Vagina (tissue), 2 donors: Measurements from ENCODE around the gene KIF1A. TPM values are rescaled to one million over a fixed set of nuclear protein-coding genes. Genes with fewer than 3 reads are reported as not detected.

ENCODE experiments used
- DNase-seq, 2 donors: peaks; one replicate each; pipeline ENCODE4 v3.0.0-alpha.2; 2017; ENCODE audit errors: extremely low spot score in 2 of 2
- H3K27ac ChIP-seq: fragments of 200-600 bp; sonication (generic); one replicate; pipeline ENCODE4 v1.5.1; 2019
- H3K27me3 ChIP-seq: fragments of 200-600 bp; sonication (generic); one replicate; pipeline ENCODE4 v1.5.1; 2019
- H3K36me3 ChIP-seq, 2 donors: fragments of 200-600 bp; sonication (generic); one replicate each; pipeline ENCODE4 v1.5.1; 2017 to 2019
- H3K4me1 ChIP-seq: fragments of 200-600 bp; sonication (generic); one replicate; pipeline ENCODE4 v1.5.1; 2019
- H3K4me3 ChIP-seq, 2 donors: fragments of 200-600 bp; sonication (generic); 1 replicate in 1 of 2; 2 replicates in 1 of 2; pipeline ENCODE4 v1.5.1; 2016 to 2019
- H3K9me3 ChIP-seq: fragments of 200-600 bp; sonication (generic); one replicate; pipeline ENCODE4 v1.5.1; 2019
- CTCF ChIP-seq, 3 experiments: fragments of 450-650 bp in 2 of 3; fragments of 200-600 bp in 1 of 3; sonication (generic) in 1 of 3; IDR thresholded peaks; one replicate each; pipeline ENCODE4 v1.5.1; 2017 to 2019; ENCODE audit warnings: antibody characterized with exemption in 3 of 3, mild to moderate bottlenecking in 2 of 3, moderate library complexity in 2 of 3
- POLR2A ChIP-seq, 2 donors: fragments of 450-650 bp; IDR thresholded peaks; one replicate each; pipeline ENCODE4 v1.6.1; 2017; ENCODE audit warnings: antibody characterized with exemption in 2 of 2, mild to moderate bottlenecking in 2 of 2, moderate library complexity in 2 of 2
- POLR2AphosphoS5 ChIP-seq, 2 donors: sonication (generic); formaldehyde crosslinking; IDR thresholded peaks; one replicate each; pipeline ENCODE4 v1.9.0; 2017; ENCODE audit warnings: antibody characterized with exemption in 2 of 2, mild to moderate bottlenecking in 2 of 2, low read depth in 1 of 2; ENCODE audit not compliant: insufficient read depth in 1 of 2
- intact Hi-C: fragments of 100-400 bp; cut with DNase I; formaldehyde crosslinking; loops from one replicate; pipeline ENCODE4 v1.15.1; 2023
- total RNA-seq: library from RNA; depleted of rRNA; stranded (reverse); fragments of >200 nt; gene quantifications from one replicate; pipeline ENCODE4 v1.2.3, GENCODE V29; 2016

Gene KIF1A
- total RNA-seq, 1 donor from 2014 or later = 6.1 TPM

GRCh38 chr2:240731178-240731545, 88.9 kb downstream of the KIF1A start:
- H3K4me3 ChIP-seq = no peak overlapping the region
- H3K27ac ChIP-seq = no peak overlapping the region
- no peaks in the 10 kb centered on the region for H3K36me3 ChIP-seq
- H3K9me3 ChIP-seq = no peaks in the 10 kb centered on the region
- no peaks in the 10 kb centered on the region for H3K27me3 ChIP-seq
- H3K4me1 ChIP-seq = no peaks in the 10 kb centered on the region
- no peak for DNase-seq
- intact Hi-C loops = no loop called here
- no peak for TF ChIP-seq POLR2A (IDR thresholded peaks at IDR 0.05)

- Histone ChIP-seq H3K4me1 (no peaks in the 10 kb centered on the region), H3K27ac (no peak overlapping the region), H3K4me3 (no peak overlapping the region), H3K36me3 (no peaks in the 10 kb centered on the region), H3K27me3 (no peaks in the 10 kb centered on the region), H3K9me3 (no peaks in the 10 kb centered on the region)
- TF ChIP-seq POLR2A (IDR thresholded peaks at IDR 0.05) = no peak
- DNase-seq = no peak
- intact Hi-C loops = no loop called here
Observed at GRCh38 chr2:240730501-240731177, 89.4 kb downstream of the KIF1A start.

- H3K27me3 ChIP-seq = no peaks in the 10 kb centered on the region
- intact Hi-C loops = no loop called here
- no peak overlapping the region for H3K4me3 ChIP-seq
- no peak for DNase-seq
- no peak for TF ChIP-seq POLR2AphosphoS5 (IDR thresholded peaks at IDR 0.05; ENCODE audit: insufficient read depth in 1 of 2, low read depth in 1 of 2)
- no peak for TF ChIP-seq POLR2A (IDR thresholded peaks at IDR 0.05)
- no peak for TF ChIP-seq CTCF (IDR thresholded peaks at IDR 0.05)
- H3K36me3 ChIP-seq = no peaks in the 10 kb centered on the region
- H3K9me3 ChIP-seq = no peaks in the 10 kb centered on the region
- no peaks in the 10 kb centered on the region for H3K4me1 ChIP-seq
- H3K27ac ChIP-seq = no peak overlapping the region
Observed at GRCh38 chr2:240728827-240729226, 91.2 kb downstream of the KIF1A start.

- no peak for DNase-seq
- Histone ChIP-seq H3K27me3 (no peaks in the 10 kb centered on the region), H3K36me3 (no peaks in the 10 kb centered on the region), H3K27ac (no peak overlapping the region), H3K9me3 (no peaks in the 10 kb centered on the region), H3K4me1 (no peaks in the 10 kb centered on the region), H3K4me3 (no peak overlapping the region)
- no peak for TF ChIP-seq CTCF (IDR thresholded peaks at IDR 0.05)
- TF ChIP-seq POLR2A (IDR thresholded peaks at IDR 0.05) = no peak
- no peak for TF ChIP-seq POLR2AphosphoS5 (IDR thresholded peaks at IDR 0.05; ENCODE audit: insufficient read depth in 1 of 2, low read depth in 1 of 2)
- intact Hi-C loops = no loop called here
Observed at GRCh38 chr2:240728361-240728760, 91.7 kb downstream of the KIF1A start.

- TF ChIP-seq POLR2AphosphoS5 (IDR thresholded peaks at IDR 0.05; ENCODE audit: insufficient read depth in 1 of 2, low read depth in 1 of 2) (no peak), CTCF (IDR thresholded peaks at IDR 0.05) (no peak), POLR2A (IDR thresholded peaks at IDR 0.05) (no peak)
- H3K27me3 ChIP-seq = no peaks in the 10 kb centered on the region
- DNase-seq = no peak
- no peaks in the 10 kb centered on the region for H3K9me3 ChIP-seq
- intact Hi-C loops = no loop called here
- H3K27ac ChIP-seq = no peak overlapping the region
- H3K36me3 ChIP-seq = no peaks in the 10 kb centered on the region
- no peak overlapping the region for H3K4me3 ChIP-seq
- no peaks in the 10 kb centered on the region for H3K4me1 ChIP-seq
Observed at GRCh38 chr2:240727913-240728312, 92.1 kb downstream of the KIF1A start.

GRCh38 chr2:240727439-240727838, 92.6 kb downstream of the KIF1A start:
- H3K4me3 ChIP-seq = no peak overlapping the region
- no peaks in the 10 kb centered on the region for H3K36me3 ChIP-seq
- no peaks in the 10 kb centered on the region for H3K4me1 ChIP-seq
- TF ChIP-seq POLR2A (IDR thresholded peaks at IDR 0.05) = no peak
- no peak for TF ChIP-seq CTCF (IDR thresholded peaks at IDR 0.05)
- TF ChIP-seq POLR2AphosphoS5 (IDR thresholded peaks at IDR 0.05; ENCODE audit: insufficient read depth in 1 of 2, low read depth in 1 of 2) = no peak
- intact Hi-C loops = no loop called here
- DNase-seq = no peak
- H3K27ac ChIP-seq = no peak overlapping the region
- H3K27me3 ChIP-seq = no peaks in the 10 kb centered on the region
- H3K9me3 ChIP-seq = no peaks in the 10 kb centered on the region
